Caco-2 (cell line): Measurements from ENCODE around the gene URM1. TPM values are rescaled to one million over a fixed set of nuclear protein-coding genes. Genes with fewer than 3 reads are reported as not detected.

Experiments used
- BruUV-seq: library from RNA; stranded (reverse); fragments of 400-500 nt; replicated peaks from 2 replicates; lab custom pipeline; 2021; lab: Mats Ljungman, UMichigan
- CTCF ChIA-PET: fragments of 300-600 bp; sonication (Branson Sonifier 250); formaldehyde crosslinking; loops from one replicate; lab custom pipeline; 2022; ENCODE audit warnings: antibody characterized with exemption; lab: Charles Lee
- POLR2A ChIA-PET: fragments of 300-600 bp; sonication (Branson Sonifier 250); formaldehyde crosslinking; loops from one replicate; lab custom pipeline; 2022; ENCODE audit warnings: antibody characterized with exemption; lab: Charles Lee
- DNase-seq, 2 experiments: peaks; one replicate each; pipeline versions ENCODE4 v3.0.0 to v3.0.0-alpha.2; 2020 to 2022
- H3K27me3 ChIP-seq: replicated peaks from 2 replicates; pipeline ENCODE4 v1.6.0; 2011; ENCODE audit warnings: low read length; ENCODE audit not compliant: control insufficient read depth, insufficient read depth
- H3K36me3 ChIP-seq: 2 replicates; pipeline ENCODE4 v1.5.1; 2011; ENCODE audit warnings: low read length; ENCODE audit not compliant: control insufficient read depth, insufficient read depth
- H3K4me1 ChIP-seq: fragments of 250-450 bp; sonication (Bioruptor Pico); 2 replicates; pipeline ENCODE4 v1.5.1; 2020; ENCODE audit warnings: mild to moderate bottlenecking
- H3K4me3 ChIP-seq: 2 replicates; pipeline ENCODE4 v1.5.1; 2011; ENCODE audit warnings: low read depth, mild to moderate bottlenecking, control low read depth, low read length
- H3K9me3 ChIP-seq: fragments of 250-450 bp; sonication (Bioruptor Pico); 2 replicates; pipeline ENCODE4 v1.5.1; 2020; ENCODE audit warnings: mild to moderate bottlenecking, moderate library complexity
- H3K27ac Mint-ChIP-seq: one replicate; pipeline ENCODE4 v1.8.0; 2022; ENCODE audit warnings: mixed read lengths; ENCODE audit not compliant: unreplicated experiment
- H3K27me3 Mint-ChIP-seq: one replicate; pipeline ENCODE4 v1.8.0; 2022; ENCODE audit warnings: mixed read lengths; ENCODE audit not compliant: insufficient read depth, unreplicated experiment
- H3K36me3 Mint-ChIP-seq: one replicate; pipeline ENCODE4 v1.8.0; 2022; ENCODE audit warnings: mild to moderate bottlenecking, mixed read lengths; ENCODE audit not compliant: insufficient read depth, unreplicated experiment
- H3K4me1 Mint-ChIP-seq: one replicate; pipeline ENCODE4 v1.8.0; 2022; ENCODE audit warnings: low read depth, mixed read lengths; ENCODE audit not compliant: unreplicated experiment
- H3K4me3 Mint-ChIP-seq: one replicate; pipeline ENCODE4 v1.8.0; 2022; ENCODE audit warnings: mild to moderate bottlenecking, moderate library complexity, mixed read lengths; ENCODE audit not compliant: unreplicated experiment
- H3K9me3 Mint-ChIP-seq: one replicate; pipeline ENCODE4 v1.8.0; 2022; ENCODE audit warnings: mixed read lengths; ENCODE audit not compliant: unreplicated experiment
- CTCF ChIP-seq, 2 experiments: fragments of 200-600 bp in 1 of 2; IDR thresholded peaks; 1 replicate in 1 of 2; 2 replicates in 1 of 2; pipeline versions ENCODE4 v1.5.1 to v1.8.0; 2011 to 2022; ENCODE audit warnings: antibody characterized with exemption in 1 of 2, control low read depth in 1 of 2, inconsistent platforms in 1 of 2, low read depth in 1 of 2, low read length in 1 of 2, mild to moderate bottlenecking in 1 of 2, moderate library complexity in 1 of 2; ENCODE audit not compliant: insufficient read depth in 1 of 2, severe bottlenecking in 1 of 2, unreplicated experiment in 1 of 2
- intact Hi-C: fragments of 100-400 bp; cut with micrococcal nuclease; formaldehyde crosslinking; loops from one replicate; pipeline ENCODE4 v1.10.0; 2022; ENCODE audit not compliant: unreplicated experiment
- total RNA-seq: library from RNA; stranded (reverse); gene quantifications from 2 replicates; pipeline ENCODE4 v1.2.3, GENCODE V29; 2022

URM1 gene
- total RNA-seq, 1 experiment from 2014 or later = 55.9 TPM

- no TSS peak for BruUV-seq
- no peaks in the 10 kb centered on the region for H3K4me1 Mint-ChIP-seq
- CTCF ChIA-PET = no interaction called here
These were observed 23.4 kb downstream of the URM1 start for GRCh38 chr9:128394379-128395168.

GRCh38 chr9:128396970-128397613, 25.9 kb downstream of the URM1 start:
- no peak for TF ChIP-seq CTCF (IDR thresholded peaks at IDR 0.05; ENCODE audit: insufficient read depth in 1 of 2, low read depth in 1 of 2, low read length in 1 of 2, severe bottlenecking in 1 of 2, unreplicated experiment in 1 of 2)
- peaks cover 10% of the 10 kb centered on the region for H3K36me3 Mint-ChIP-seq
- H3K4me1 Mint-ChIP-seq = no peaks in the 10 kb centered on the region
- DNase-seq = no peak
- no peaks in the 10 kb centered on the region for H3K36me3 ChIP-seq
- peak overlapping the region; percentile 69 for H3K27ac Mint-ChIP-seq
- ChIA-PET POLR2A (no interaction called here), CTCF (interaction anchor here (0.6 kb wide), 3 partner anchors 13 to 358 kb away, joined by 3 to 7 read pairs (median 4); no protein-coding TSS in a partner anchor)
- H3K27me3 ChIP-seq = no peaks in the 10 kb centered on the region
- H3K4me3 Mint-ChIP-seq = no peak overlapping the region
- H3K4me1 ChIP-seq = 0 out of 2 replicates have a peak, but pooled peaks cover 5% of the 10 kb centered on the region
- H3K9me3 Mint-ChIP-seq = no peaks in the 10 kb centered on the region
- H3K9me3 ChIP-seq = no peaks in the 10 kb centered on the region
- H3K27me3 Mint-ChIP-seq = no peaks in the 10 kb centered on the region
- intact Hi-C loops = no loop called here
- no TSS peak for BruUV-seq
- no peak overlapping the region for H3K4me3 ChIP-seq

More at GRCh38 chr9:128394379-128395168, 23.4 kb downstream of the URM1 start:
- POLR2A ChIA-PET = no interaction called here
- no peaks in the 10 kb centered on the region for H3K36me3 ChIP-seq
- intact Hi-C loops = no loop called here
- Mint-ChIP-seq H3K4me3 (no peak overlapping the region), H3K9me3 (no peaks in the 10 kb centered on the region), H3K27ac (no peak overlapping the region), H3K27me3 (no peaks in the 10 kb centered on the region), H3K36me3 (peaks cover 24% of the 10 kb centered on the region)
- H3K9me3 ChIP-seq = no peaks in the 10 kb centered on the region
- 0 out of 2 replicates have a peak, but pooled peaks cover 5% of the 10 kb centered on the region for H3K4me1 ChIP-seq
- no peak for TF ChIP-seq CTCF (IDR thresholded peaks at IDR 0.05; ENCODE audit: insufficient read depth in 1 of 2, low read depth in 1 of 2, low read length in 1 of 2, severe bottlenecking in 1 of 2, unreplicated experiment in 1 of 2)
- H3K27me3 ChIP-seq = no peaks in the 10 kb centered on the region
- DNase-seq = no peak
- H3K4me3 ChIP-seq = no peak overlapping the region

- Histone ChIP-seq H3K4me1 (0 out of 2 replicates have a peak, but pooled peaks cover 5% of the 10 kb centered on the region), H3K36me3 (no peaks in the 10 kb centered on the region), H3K4me3 (no peak overlapping the region), H3K9me3 (no peaks in the 10 kb centered on the region), H3K27me3 (no peaks in the 10 kb centered on the region)
- BruUV-seq = no TSS peak
- no peaks in the 10 kb centered on the region for H3K9me3 Mint-ChIP-seq
- peaks cover 7% of the 10 kb centered on the region for H3K36me3 Mint-ChIP-seq
- no peaks in the 10 kb centered on the region for H3K27me3 Mint-ChIP-seq
- TF ChIP-seq CTCF (IDR thresholded peaks at IDR 0.05; ENCODE audit: insufficient read depth in 1 of 2, low read depth in 1 of 2, low read length in 1 of 2, severe bottlenecking in 1 of 2, unreplicated experiment in 1 of 2) = no peak
- ChIA-PET POLR2A (no interaction called here), CTCF (no interaction called here)
- no peak overlapping the region for H3K27ac Mint-ChIP-seq
- H3K4me3 Mint-ChIP-seq = no peak overlapping the region
- DNase-seq = no peak
- H3K4me1 Mint-ChIP-seq = no peaks in the 10 kb centered on the region
- intact Hi-C loops = no loop called here
These were observed 26.7 kb downstream of the URM1 start for GRCh38 chr9:128397831-128398230.
